ENCODE data around the gene BEST2. TPM values are rescaled to one million over a fixed set of nuclear protein-coding genes. Genes with fewer than 3 reads are reported as not detected.

The BEST2 gene
- total RNA-seq, 1 experiment from 2014 or later, result 3.3 TPM

DNA sequence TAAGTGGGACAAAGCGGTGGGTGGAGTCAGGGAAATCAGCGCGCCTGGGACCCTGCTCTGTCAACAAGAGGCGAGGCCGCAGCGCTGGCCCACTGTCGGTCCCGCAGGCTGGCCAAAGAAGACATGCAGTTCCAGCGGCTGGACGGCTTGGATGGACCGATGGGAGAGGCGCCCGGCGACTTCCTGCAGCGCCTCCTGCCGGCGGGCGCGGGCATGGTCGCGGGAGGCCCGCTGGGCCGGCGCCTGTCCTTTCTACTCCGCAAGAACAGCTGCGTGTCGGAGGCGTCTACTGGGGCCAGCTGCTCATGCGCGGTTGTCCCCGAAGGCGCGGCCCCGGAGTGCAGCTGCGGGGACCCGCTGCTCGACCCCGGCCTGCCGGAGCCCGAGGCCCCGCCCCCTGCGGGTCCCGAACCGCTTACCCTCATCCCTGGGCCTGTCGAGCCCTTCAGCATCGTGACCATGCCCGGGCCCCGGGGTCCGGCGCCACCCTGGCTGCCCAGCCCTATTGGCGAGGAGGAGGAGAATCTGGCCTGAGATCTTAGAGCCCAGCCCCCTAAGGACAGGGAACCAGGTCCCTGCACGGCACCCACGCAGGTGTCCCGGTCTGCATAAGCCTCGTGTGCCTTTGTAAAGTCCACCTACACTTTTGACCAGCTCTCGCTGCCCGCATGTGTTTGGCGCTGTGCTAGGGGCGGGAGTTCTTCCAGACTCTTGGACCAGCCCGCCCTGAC is 6.1 kb downstream of the BEST2 start (continued):
- TF ChIP-seq, protein P1, sequence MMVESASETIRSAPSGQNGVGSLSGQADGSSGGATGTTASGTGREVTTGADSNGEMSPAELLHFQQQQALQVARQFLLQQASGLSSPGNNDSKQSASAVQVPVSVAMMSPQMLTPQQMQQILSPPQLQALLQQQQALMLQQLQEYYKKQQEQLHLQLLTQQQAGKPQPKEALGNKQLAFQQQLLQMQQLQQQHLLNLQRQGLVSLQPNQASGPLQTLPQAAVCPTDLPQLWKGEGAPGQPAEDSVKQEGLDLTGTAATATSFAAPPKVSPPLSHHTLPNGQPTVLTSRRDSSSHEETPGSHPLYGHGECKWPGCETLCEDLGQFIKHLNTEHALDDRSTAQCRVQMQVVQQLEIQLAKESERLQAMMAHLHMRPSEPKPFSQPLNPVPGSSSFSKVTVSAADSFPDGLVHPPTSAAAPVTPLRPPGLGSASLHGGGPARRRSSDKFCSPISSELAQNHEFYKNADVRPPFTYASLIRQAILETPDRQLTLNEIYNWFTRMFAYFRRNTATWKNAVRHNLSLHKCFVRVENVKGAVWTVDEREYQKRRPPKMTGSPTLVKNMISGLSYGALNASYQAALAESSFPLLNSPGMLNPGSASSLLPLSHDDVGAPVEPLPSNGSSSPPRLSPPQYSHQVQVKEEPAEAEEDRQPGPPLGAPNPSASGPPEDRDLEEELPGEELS (CRISPR knock-in tag; IDR thresholded peaks at IDR 0.05), result peak; percentile 29; the same call in 1 of the 2 replicates
- TF ChIP-seq CREM (CRISPR knock-in tag; IDR thresholded peaks at IDR 0.05), result peak; percentile 53; the same call in 1 of the 2 replicates
- TF ChIP-seq, protein P2, sequence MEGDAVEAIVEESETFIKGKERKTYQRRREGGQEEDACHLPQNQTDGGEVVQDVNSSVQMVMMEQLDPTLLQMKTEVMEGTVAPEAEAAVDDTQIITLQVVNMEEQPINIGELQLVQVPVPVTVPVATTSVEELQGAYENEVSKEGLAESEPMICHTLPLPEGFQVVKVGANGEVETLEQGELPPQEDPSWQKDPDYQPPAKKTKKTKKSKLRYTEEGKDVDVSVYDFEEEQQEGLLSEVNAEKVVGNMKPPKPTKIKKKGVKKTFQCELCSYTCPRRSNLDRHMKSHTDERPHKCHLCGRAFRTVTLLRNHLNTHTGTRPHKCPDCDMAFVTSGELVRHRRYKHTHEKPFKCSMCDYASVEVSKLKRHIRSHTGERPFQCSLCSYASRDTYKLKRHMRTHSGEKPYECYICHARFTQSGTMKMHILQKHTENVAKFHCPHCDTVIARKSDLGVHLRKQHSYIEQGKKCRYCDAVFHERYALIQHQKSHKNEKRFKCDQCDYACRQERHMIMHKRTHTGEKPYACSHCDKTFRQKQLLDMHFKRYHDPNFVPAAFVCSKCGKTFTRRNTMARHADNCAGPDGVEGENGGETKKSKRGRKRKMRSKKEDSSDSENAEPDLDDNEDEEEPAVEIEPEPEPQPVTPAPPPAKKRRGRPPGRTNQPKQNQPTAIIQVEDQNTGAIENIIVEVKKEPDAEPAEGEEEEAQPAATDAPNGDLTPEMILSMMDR (IDR thresholded peaks at IDR 0.05), result peak; percentile 96
- 0 out of 2 replicates have a peak, but pooled peaks have one; percentile 76 for TF ChIP-seq KAT7 (CRISPR knock-in tag; IDR thresholded peaks at IDR 0.05; ENCODE audit: borderline replicate concordance)
- TF ChIP-seq, protein P3, sequence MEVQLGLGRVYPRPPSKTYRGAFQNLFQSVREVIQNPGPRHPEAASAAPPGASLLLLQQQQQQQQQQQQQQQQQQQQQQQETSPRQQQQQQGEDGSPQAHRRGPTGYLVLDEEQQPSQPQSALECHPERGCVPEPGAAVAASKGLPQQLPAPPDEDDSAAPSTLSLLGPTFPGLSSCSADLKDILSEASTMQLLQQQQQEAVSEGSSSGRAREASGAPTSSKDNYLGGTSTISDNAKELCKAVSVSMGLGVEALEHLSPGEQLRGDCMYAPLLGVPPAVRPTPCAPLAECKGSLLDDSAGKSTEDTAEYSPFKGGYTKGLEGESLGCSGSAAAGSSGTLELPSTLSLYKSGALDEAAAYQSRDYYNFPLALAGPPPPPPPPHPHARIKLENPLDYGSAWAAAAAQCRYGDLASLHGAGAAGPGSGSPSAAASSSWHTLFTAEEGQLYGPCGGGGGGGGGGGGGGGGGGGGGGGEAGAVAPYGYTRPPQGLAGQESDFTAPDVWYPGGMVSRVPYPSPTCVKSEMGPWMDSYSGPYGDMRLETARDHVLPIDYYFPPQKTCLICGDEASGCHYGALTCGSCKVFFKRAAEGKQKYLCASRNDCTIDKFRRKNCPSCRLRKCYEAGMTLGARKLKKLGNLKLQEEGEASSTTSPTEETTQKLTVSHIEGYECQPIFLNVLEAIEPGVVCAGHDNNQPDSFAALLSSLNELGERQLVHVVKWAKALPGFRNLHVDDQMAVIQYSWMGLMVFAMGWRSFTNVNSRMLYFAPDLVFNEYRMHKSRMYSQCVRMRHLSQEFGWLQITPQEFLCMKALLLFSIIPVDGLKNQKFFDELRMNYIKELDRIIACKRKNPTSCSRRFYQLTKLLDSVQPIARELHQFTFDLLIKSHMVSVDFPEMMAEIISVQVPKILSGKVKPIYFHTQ (CRISPR knock-in tag; IDR thresholded peaks at IDR 0.05), result peak; percentile 56; the same call in 1 of the 2 replicates
- TF ChIP-seq FOXK1 (CRISPR knock-in tag; IDR thresholded peaks at IDR 0.05), result 0 out of 2 replicates have a peak, but pooled peaks have one; percentile 31
- 0 out of 2 replicates have a peak, but pooled peaks have one; percentile 27 for TF ChIP-seq ZNF671 (CRISPR knock-in tag; IDR thresholded peaks at IDR 0.05)

DNA sequence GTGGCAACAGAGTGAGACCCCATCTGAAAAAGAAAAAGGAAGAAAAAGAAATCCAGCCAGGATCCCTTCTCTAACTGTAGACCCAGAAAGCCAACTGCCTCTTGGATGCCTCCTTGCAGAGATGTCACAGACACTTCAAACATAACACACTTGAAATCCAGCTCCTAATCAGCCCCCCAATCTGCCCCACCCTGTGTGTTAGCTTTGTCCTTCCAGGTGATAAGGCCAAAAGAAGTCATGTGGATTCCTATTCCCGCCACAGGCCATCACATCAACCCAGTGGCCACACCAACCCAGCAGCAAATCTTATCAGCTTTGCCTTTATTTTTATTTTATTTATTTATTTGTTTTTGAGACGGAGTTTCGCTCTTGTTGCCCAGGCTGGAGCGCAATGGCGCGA is 8.1 kb downstream of the BEST2 start:
- ATAC-seq (no peak), DNase-seq (ENCODE audit: low spot score) (no peak)
- ChIA-PET POLR2A (interaction anchor here (1.4 kb wide), 1 partner anchor 37 kb away, joined by 4 read pairs; no protein-coding TSS in a partner anchor), CTCF (interaction anchor here (0.5 to 11.1 kb wide), 20 partner anchors 10 to 1504 kb away, joined by 3 to 341 read pairs (median 8); partner anchors contain the start of genes FBXW9, HOOK2, JUNB and PRDX2)
- peaks cover 14% of the 10 kb centered on the region for H3K27me3 Mint-ChIP-seq (ENCODE audit: low read depth)
- H3K4me3 Mint-ChIP-seq, result no peak overlapping the region
- H3K27ac Mint-ChIP-seq, result no peak overlapping the region
- peaks cover 19% of the 10 kb centered on the region for H3K36me3 Mint-ChIP-seq
- peaks cover 2% of the 10 kb centered on the region; the same call in 1 of the 2 replicates for H3K4me1 Mint-ChIP-seq
- no peaks in the 10 kb centered on the region for H3K9me3 Mint-ChIP-seq
- TF ChIP-seq CBFB (CRISPR knock-in tag; IDR thresholded peaks at IDR 0.05; ENCODE audit: low read depth) (no peak), PRRX2 (CRISPR knock-in tag; IDR thresholded peaks at IDR 0.05) (no peak), TEAD4 (CRISPR knock-in tag; IDR thresholded peaks at IDR 0.05) (no peak), SMAD3 (CRISPR knock-in tag; IDR thresholded peaks at IDR 0.05; ENCODE audit: borderline replicate concordance) (no peak), IRF2 (CRISPR knock-in tag; IDR thresholded peaks at IDR 0.05; ENCODE audit: borderline replicate concordance, low read depth) (no peak), ZBTB21 (CRISPR knock-in tag; IDR thresholded peaks at IDR 0.05; ENCODE audit: borderline replicate concordance) (no peak)
- TF ChIP-seq, protein P4, sequence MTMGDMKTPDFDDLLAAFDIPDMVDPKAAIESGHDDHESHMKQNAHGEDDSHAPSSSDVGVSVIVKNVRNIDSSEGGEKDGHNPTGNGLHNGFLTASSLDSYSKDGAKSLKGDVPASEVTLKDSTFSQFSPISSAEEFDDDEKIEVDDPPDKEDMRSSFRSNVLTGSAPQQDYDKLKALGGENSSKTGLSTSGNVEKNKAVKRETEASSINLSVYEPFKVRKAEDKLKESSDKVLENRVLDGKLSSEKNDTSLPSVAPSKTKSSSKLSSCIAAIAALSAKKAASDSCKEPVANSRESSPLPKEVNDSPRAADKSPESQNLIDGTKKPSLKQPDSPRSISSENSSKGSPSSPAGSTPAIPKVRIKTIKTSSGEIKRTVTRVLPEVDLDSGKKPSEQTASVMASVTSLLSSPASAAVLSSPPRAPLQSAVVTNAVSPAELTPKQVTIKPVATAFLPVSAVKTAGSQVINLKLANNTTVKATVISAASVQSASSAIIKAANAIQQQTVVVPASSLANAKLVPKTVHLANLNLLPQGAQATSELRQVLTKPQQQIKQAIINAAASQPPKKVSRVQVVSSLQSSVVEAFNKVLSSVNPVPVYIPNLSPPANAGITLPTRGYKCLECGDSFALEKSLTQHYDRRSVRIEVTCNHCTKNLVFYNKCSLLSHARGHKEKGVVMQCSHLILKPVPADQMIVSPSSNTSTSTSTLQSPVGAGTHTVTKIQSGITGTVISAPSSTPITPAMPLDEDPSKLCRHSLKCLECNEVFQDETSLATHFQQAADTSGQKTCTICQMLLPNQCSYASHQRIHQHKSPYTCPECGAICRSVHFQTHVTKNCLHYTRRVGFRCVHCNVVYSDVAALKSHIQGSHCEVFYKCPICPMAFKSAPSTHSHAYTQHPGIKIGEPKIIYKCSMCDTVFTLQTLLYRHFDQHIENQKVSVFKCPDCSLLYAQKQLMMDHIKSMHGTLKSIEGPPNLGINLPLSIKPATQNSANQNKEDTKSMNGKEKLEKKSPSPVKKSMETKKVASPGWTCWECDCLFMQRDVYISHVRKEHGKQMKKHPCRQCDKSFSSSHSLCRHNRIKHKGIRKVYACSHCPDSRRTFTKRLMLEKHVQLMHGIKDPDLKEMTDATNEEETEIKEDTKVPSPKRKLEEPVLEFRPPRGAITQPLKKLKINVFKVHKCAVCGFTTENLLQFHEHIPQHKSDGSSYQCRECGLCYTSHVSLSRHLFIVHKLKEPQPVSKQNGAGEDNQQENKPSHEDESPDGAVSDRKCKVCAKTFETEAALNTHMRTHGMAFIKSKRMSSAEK (CRISPR knock-in tag; IDR thresholded peaks at IDR 0.05; ENCODE audit: borderline replicate concordance), result no peak
- TF ChIP-seq, protein P5, sequence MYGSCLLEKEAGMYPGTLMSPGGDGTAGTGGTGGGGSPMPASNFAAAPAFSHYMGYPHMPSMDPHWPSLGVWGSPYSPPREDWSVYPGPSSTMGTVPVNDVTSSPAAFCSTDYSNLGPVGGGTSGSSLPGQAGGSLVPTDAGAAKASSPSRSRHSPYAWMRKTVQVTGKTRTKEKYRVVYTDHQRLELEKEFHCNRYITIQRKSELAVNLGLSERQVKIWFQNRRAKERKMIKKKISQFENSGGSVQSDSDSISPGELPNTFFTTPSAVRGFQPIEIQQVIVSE (CRISPR knock-in tag; IDR thresholded peaks at IDR 0.05; ENCODE audit: borderline replicate concordance), result no peak
- TF ChIP-seq, protein P6, sequence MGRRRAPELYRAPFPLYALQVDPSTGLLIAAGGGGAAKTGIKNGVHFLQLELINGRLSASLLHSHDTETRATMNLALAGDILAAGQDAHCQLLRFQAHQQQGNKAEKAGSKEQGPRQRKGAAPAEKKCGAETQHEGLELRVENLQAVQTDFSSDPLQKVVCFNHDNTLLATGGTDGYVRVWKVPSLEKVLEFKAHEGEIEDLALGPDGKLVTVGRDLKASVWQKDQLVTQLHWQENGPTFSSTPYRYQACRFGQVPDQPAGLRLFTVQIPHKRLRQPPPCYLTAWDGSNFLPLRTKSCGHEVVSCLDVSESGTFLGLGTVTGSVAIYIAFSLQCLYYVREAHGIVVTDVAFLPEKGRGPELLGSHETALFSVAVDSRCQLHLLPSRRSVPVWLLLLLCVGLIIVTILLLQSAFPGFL (CRISPR knock-in tag; IDR thresholded peaks at IDR 0.05; ENCODE audit: borderline replicate concordance), result no peak

Measured in WTC11 (cell line).